OCI-LY7 (cell line): ENCODE data around the gene FAM240B.

Experiments
- EZH2phosphoT487 ChIP-seq: fragments of 200-600 bp; sonication (generic); IDR thresholded peaks from 2 replicates; pipeline ENCODE4 v1.6.1; 2018; ENCODE audit warnings: low read depth, borderline replicate concordance, mild to moderate bottlenecking, mixed run types, antibody characterized with exemption, low read length, moderate library complexity, mixed read lengths
- TF ChIP-seq, protein P1 (sequence below): fragments of 200-600 bp; sonication (generic); conservative IDR thresholded peaks from 2 replicates; pipeline ENCODE4 v1.5.1; 2014; ENCODE audit warnings: mild to moderate bottlenecking, antibody characterized with exemption, low read length, moderate library complexity, mixed read lengths

DNA sequence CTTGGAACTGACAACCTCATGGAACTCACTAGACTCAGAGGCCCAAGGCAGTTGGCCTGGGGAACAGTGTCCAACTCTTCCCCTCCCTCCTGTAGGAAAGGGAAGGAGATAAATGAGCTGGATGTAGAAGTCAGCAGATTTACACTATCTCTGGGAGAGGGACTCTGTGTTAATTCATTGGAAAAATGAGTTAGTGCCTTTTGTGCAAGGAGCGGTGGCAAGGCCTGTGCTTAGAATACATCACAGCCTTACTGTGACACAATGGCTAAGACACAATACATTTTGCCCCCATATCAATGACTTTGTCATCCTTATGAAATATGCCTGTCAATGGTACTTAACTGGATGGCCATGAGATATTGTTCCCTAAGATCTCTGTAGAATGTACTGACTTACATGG, 28.0 kb upstream of the FAM240B start:
- TF ChIP-seq, protein P1, sequence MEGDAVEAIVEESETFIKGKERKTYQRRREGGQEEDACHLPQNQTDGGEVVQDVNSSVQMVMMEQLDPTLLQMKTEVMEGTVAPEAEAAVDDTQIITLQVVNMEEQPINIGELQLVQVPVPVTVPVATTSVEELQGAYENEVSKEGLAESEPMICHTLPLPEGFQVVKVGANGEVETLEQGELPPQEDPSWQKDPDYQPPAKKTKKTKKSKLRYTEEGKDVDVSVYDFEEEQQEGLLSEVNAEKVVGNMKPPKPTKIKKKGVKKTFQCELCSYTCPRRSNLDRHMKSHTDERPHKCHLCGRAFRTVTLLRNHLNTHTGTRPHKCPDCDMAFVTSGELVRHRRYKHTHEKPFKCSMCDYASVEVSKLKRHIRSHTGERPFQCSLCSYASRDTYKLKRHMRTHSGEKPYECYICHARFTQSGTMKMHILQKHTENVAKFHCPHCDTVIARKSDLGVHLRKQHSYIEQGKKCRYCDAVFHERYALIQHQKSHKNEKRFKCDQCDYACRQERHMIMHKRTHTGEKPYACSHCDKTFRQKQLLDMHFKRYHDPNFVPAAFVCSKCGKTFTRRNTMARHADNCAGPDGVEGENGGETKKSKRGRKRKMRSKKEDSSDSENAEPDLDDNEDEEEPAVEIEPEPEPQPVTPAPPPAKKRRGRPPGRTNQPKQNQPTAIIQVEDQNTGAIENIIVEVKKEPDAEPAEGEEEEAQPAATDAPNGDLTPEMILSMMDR: no peak
- no peak for TF ChIP-seq EZH2phosphoT487
